CD4-positive, alpha-beta T cell treated with Interleukin-15 for 4 hours (primary cell): ENCODE measurements around the gene CEP89.
"Not testable (repeated sequence)": the region's sequence is repeated elsewhere in the genome, so short reads cannot be mapped to it uniquely, and the experiment has no call there.

Experiments
- DNase-seq: peaks from one replicate; pipeline ENCODE4 v3.0.0-alpha.2; 2020; ENCODE audit warnings: low spot score

CEP89 gene

GRCh38 chr19:32833388-32833787 is 138.4 kb downstream of the CEP89 start:
- not testable (repeated sequence) for DNase-seq

- DNase-seq: not testable (repeated sequence)
Observed at GRCh38 chr19:32832825-32833224, 138.9 kb downstream of the CEP89 start.

- DNase-seq: not testable (repeated sequence)
Observed at GRCh38 chr19:32832094-32832493, 139.7 kb downstream of the CEP89 start.

- DNase-seq: no peak
Observed at GRCh38 chr19:32831611-32832010, 140.1 kb downstream of the CEP89 start.

GRCh38 chr19:32830231-32831014 is 141.3 kb downstream of the CEP89 start:
- DNase-seq: no peak

- no peak for DNase-seq
Observed at GRCh38 chr19:32829345-32829896, 142.3 kb downstream of the CEP89 start.

- no peak for DNase-seq
Observed at GRCh38 chr19:32828643-32829344, 143.0 kb downstream of the CEP89 start.

GRCh38 chr19:32828139-32828538 is 143.6 kb downstream of the CEP89 start:
- no peak for DNase-seq
